ENCODE data around the gene LRRC46. TPM values are rescaled to one million over a fixed set of nuclear protein-coding genes. Genes with fewer than 3 reads are reported as not detected.

The LRRC46 gene, protein sequence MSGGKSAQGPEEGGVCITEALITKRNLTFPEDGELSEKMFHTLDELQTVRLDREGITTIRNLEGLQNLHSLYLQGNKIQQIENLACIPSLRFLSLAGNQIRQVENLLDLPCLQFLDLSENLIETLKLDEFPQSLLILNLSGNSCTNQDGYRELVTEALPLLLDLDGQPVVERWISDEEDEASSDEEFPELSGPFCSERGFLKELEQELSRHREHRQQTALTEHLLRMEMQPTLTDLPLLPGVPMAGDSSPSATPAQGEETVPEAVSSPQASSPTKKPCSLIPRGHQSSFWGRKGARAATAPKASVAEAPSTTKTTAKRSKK
- under 1 TPM; 0.50 to 0.61 TPM for total RNA-seq

DNA sequence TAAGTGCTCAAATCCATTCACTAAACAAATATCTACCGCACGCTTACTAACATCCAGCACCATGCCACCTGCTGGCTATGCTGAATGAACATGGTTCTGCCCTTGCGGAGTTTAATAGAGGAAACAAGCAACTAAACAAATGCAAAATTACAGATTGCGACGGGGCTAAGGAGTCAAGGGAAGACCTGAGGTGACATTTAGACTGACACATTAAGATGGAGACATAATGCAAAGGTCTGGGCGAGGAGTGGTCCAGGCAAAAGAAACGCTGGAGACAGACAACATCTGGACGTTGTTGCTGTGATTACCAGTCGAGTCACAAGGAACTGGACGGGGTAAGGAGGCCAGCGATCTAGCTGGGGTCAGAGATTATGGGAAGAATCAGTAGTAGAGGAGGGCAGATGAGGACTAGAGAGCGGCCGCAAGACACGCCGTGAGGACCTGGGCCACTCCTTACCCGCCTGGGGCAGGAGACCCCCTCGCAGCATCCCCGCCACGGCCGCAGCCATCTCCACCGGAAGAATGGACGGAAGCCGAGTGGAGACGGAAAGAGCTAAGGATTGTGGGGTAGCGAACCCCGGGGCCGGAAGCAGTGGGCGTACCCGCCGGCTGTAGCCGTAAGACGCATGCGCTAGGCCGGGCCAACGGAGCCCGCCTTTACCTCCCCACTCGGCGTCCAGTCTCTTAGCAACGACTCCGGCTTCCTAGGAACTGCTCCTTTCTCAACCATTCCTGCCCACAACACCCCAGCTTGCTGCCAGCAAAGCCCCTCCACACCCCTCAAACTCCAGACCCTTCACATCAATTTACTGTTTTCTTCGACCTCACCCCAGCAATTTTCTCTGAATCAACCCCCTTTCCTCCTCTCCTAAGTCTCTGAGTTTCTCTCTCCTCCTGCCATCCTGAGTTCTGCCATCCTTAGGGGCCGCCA is at the start of gene LRRC46, which contains the start of gene MRPL10:
Gene LRRC46, plus strand, starts transcription at position 668 of the 931 bp plus-strand sequence. CDS start 320 bp downstream, outside the sequence.
Gene MRPL10, minus strand, starts transcription at position 539 of the 931 bp plus-strand sequence. Its CDS starts 30 bp downstream, at position 509.
- POLR2A ChIA-PET = interaction anchor here (0.6 to 1.9 kb wide), 4 partner anchors 10 to 867 kb away, joined by 3 to 8 read pairs (median 4); partner anchors contain the start of genes OSBPL7 and SP2
- CTCF ChIA-PET = interaction anchor here (1.5 to 2.0 kb wide), 4 partner anchors 10 to 62 kb away, joined by 3 to 8 read pairs (median 8); partner anchors contain the start of genes OSBPL7 and SCRN2

DNA sequence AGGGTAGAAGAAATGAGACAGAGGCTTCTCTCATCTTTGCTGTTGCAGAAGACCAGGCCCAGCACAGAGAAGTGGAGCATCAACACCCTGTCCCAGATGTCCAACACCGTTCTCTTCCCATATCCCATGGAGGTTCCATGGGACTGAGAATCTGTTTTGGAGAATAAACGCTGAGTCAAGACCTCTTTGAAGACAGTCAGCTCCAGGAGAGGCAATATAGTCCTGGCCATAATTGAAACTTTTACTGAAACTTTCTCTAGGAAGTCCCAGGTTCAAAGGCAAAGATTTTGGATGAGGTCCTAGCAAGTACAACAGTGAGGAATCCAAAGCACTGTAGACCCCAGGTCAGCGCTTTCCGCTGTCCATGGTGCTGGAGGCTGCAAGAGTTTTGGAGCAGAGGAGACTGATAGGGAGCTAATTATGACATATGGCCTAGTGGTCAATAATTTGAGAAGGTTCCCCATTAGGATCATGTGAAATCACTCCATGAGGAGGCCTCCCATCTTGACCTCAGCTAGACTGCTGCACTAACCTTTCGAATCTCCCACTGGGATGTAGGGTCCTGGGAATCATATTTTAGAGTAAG is 45.8 kb upstream of the LRRC46 start:
- CTCF ChIA-PET = interaction anchor here (0.6 to 1.6 kb wide), 5 partner anchors 42 to 122 kb away, joined by 3 to 6 read pairs (median 3); no protein-coding TSS in a partner anchor
- POLR2A ChIA-PET = no interaction called here

DNA sequence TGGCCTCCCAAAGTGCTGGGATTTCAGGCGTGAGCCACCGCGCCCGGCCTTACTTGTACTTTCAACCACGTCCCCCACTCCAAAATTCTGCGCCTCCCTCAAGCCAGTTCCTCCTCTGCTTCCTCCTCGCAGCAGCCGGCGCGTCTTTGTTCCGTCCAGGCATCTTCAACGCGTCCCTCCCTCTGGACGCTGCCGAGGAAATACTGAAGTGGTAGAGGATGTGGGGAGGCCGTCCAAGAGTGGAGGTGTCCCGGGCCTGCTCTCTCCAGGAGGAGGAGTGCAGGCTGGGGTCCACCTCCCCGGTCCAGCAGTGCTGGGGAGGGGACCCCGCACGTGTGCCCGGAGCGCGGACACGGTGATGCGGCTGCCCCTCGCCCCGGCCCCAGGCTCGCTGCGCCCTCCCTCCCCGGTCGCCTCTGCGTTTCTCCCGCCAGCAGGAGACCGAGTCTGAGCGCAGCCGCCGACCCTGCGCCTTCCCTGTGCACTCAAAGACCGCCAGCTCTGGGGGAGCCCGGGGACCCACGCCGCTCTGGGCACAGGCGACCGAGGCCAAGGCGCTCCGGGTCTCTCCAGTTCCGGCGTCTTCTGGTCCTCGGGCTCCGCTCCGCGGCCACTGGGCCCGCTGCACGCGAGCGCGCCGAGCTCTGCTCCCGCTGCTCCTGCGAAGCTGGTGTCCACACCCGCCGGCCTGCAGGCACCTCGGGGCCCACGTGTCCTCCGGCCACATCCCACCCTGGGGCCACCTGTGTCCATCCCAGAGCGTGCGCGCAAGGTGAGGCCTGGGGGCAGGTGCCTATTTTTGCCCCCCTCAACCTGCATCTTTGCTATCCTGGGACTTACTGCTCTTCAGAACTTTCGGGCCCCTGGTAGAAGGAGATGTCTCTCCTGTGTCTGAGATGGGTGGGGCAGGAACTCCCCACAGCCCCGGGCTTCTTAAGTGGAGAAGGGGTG is 41.6 kb upstream of the LRRC46 start:
- ChIA-PET POLR2A (interaction anchor here (0.7 kb wide), 1 partner anchor 32 kb away, joined by 3 read pairs; the partner anchor contains the start of gene OSBPL7), CTCF (interaction anchor here (0.6 to 1.7 kb wide), 21 partner anchors 12 to 140 kb away, joined by 3 to 9 read pairs (median 4); partner anchors contain the start of genes KPNB1, OSBPL7, TBKBP1 and TBX21)

DNA sequence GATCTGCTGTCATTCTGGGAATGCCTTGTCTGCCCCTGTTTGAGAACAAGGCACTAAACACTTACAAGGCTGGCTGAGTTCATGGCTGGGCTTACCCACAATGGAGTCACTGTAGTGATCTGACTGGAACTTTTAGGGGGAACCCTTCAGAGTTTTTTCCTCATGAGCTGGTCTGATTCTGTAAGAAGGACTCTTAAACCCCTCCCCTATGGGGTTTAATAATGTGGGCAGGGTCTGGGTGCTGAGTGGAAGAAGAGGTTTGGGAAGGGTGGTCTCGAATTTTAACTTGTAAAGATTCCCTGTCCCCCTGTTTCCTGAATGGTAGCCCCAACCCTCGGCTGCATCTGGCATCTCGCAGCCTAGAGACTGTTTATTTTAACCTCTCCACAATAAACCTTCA is 40.4 kb upstream of the LRRC46 start:
- ChIA-PET CTCF (interaction anchor here (1.2 to 1.7 kb wide), 2 partner anchors 11 to 92 kb away, joined by 4 to 6 read pairs; no protein-coding TSS in a partner anchor), POLR2A (interaction anchor here (0.6 kb wide), 1 partner anchor 60 kb away, joined by 3 read pairs; no protein-coding TSS in a partner anchor)

DNA sequence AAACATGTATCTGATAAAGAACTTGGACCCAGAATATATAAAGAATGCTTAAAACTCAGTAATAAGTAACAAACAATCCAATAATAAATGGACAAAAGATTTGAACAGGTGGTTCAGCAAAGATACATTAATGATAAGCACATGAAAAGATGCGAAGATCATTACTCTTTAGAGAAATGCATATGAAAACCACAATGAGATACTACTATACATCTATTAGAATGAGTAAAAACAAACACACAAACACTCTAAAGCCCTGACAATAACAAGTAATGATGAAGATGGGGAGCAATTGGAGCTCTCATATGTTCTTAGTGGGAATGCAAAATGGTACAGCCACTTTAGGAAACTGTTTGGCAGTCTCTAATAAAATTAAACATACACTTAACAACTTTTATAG is 39.0 kb upstream of the LRRC46 start:
- ChIA-PET CTCF (interaction anchor here (1.8 kb wide), 1 partner anchor 15 kb away, joined by 4 read pairs; no protein-coding TSS in a partner anchor), POLR2A (no interaction called here)

DNA sequence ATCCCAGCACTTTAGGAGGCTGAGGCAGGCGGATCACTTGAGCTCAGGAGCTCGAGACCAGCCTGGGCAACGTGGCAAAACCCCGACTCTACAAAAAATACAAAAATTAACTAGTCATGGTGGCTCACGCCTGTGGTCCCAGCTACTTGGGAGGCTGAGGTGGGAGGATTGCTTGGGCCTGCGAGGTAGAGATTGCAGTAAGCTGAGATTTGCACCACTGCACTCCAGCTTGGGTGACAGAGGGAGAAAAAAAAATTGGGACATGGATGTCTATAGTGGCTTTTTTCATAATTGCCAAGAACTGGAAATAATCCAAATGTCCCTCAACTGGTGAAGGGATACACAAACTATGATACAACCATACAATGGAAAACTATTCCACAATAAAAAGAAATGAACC is 38.5 kb upstream of the LRRC46 start:
- ChIA-PET CTCF (interaction anchor here (1.8 kb wide), 1 partner anchor 16 kb away, joined by 4 read pairs; no protein-coding TSS in a partner anchor), POLR2A (no interaction called here)

DNA sequence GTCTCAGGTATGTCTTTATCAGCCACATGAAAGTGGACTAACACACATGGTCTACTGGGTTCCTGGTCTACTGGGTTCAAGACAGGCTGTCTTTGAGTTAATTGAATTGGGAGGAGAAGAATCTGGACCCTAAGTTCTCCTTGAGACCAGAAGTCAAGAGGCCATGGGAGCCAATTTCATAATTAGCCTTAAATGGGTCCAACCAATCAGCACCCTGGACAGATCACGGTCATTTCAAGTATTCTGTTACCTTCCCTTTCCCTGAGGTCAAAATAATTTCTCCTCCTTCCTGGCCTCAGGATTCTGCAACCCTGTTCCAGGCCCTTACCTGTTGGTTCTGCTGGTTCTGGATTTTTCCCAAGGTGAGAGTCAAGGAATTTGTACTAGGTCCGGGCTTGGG is 33.7 kb upstream of the LRRC46 start:
- POLR2A ChIA-PET = no interaction called here
- CTCF ChIA-PET = no interaction called here

DNA sequence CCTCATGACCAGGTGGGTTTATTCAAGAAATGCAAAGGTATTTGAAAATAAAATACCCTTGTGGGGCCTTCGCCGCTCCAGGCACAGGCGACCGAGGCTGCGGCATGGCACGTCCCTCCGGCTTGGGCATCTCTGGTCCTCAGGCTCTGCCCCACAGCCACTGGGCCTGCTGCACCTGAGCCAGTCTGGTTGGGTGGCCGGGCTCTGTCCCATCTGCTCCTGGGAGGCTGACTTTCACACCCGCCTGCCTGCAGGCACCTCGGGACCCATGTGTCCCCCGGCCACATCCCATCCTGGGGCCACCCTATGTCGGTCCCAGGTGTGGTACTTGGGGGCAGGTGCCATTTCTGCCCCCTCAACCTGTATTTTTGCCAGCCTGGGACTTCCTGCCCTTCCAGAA is 30.8 kb upstream of the LRRC46 start:
- ChIA-PET POLR2A (no interaction called here), CTCF (interaction anchor here (1.0 to 1.3 kb wide), 3 partner anchors 14 to 68 kb away, joined by 3 to 4 read pairs (median 3); no protein-coding TSS in a partner anchor)

DNA sequence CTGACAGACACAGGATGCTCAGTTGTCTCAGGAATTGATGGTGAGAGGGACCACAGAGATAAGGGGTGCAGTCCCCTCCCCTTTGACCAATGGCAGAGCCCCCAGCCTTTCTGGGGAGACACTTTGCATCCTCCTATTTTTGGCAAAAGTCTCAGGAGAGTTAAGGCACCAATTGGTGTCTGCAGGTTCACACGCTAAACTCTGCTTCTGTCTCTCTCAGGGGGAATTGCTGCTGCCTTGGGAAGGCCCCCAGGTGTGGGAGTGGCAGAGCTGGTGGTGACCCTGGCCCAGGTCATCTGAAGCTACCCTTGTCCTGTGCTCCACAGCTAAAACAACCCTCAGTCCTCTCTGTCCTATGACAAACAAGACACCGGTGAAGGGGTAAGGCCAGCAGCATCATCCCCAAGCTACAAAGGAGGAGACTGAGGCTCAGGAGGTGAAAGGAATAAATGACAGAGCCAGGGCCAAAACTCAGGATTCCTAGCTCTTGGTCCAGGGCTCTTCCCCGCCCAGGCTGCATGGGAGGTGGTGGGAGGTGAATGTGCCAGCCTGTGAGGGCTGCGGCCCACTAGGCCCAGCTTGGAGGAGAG is 30.2 kb upstream of the LRRC46 start:
- POLR2A ChIA-PET = no interaction called here
- CTCF ChIA-PET = interaction anchor here (0.7 to 1.6 kb wide), 7 partner anchors 11 to 69 kb away, joined by 3 to 4 read pairs (median 3); no protein-coding TSS in a partner anchor

DNA sequence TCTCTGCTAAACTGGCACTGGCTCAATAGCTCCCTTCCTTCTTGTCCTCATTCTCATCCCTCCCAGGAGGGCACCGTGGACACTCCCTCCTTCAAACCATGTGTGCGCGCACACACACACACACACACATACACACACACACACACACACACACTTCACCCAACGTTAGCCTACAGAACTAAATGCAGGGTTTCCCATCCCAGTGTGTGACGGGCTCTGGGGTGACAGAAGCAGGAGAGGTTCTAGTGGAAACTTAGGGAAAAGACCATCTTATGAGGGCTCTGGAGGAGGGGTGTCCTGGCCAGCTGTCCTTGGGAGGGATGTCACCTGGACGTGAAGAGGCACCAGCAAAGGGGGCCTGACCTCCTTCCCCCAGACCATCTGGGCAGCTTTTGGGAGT is 29.6 kb upstream of the LRRC46 start:
- POLR2A ChIA-PET = no interaction called here
- CTCF ChIA-PET = interaction anchor here (0.6 to 1.6 kb wide), 12 partner anchors 11 to 149 kb away, joined by 3 to 4 read pairs (median 3); no protein-coding TSS in a partner anchor

DNA sequence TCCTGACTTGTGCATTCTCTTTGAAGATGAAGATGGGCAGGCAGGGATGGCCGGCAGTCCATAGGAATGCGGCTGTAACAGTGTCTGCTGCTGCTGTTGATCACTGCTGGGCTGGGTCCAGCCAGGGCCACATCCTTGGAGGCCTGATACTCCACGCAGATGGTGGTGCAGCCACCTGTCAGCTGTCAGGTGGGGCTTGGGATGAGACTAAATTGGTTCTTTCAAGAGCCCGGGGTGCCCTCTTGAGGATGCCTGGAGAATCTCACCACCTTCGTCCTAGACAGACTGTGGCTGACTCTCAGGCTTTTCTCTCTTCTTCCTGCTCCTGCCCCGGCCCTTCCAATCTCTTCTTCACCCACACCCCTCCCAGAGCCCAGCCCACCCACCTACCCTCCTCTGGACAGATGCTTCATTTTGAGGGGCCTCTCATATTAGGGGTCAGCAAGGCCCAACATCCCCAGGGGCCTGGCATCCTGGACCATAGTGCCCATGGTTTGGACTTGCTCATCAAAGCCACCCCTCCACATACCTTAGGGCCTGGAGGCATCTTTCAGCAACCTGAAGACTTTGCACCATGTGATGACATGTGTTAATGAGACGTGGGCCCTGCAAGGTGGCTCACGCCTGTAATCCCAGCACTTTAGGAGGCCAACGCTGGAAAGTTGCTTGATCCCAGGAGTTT is 29.0 kb upstream of the LRRC46 start:
- ChIA-PET CTCF (interaction anchor here (0.6 to 1.6 kb wide), 7 partner anchors 12 to 150 kb away, joined by 3 to 4 read pairs (median 4); no protein-coding TSS in a partner anchor), POLR2A (no interaction called here)

DNA sequence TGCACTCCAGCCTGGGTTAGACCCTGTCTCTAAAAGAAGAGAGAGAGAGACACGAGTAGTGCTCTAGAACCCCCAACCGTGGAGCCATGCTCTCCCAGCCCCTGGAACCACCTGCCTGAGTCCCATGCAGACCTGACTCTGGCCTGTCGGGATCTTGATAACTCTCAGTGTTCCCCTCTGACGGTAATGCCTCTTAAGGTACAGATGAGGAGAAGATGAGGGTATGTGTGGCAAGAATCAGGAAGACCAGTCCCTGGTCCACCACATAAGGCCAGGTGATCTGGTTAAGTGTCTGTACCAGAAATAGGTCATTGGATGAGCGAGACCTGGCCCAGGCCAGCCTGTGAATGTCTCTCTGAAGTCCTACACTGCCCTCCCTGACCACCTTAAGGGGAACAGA is 28.3 kb upstream of the LRRC46 start:
- POLR2A ChIA-PET = no interaction called here
- CTCF ChIA-PET = no interaction called here

DNA sequence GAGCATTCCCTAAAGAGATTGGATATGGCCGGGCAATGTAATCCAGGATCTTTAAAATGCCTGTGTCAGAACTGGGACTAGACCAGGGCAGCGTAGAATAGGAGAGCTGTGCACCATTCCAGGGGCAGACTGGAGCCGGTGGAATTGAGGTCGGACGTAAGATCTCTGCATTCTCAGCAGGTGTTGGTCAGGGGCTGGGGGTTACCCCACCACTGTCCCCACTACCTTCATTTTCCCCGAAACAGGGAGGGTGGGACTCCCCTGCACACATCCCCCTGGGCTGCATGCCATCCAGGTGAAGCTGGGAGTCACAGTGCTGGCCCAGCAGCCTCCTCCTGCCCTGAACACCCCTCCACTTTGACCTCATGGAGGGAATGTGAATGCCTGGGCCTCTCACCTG is 27.7 kb upstream of the LRRC46 start:
- CTCF ChIA-PET = interaction anchor here (1.6 kb wide), 1 partner anchor 66 kb away, joined by 3 read pairs; no protein-coding TSS in a partner anchor
- POLR2A ChIA-PET = no interaction called here

DNA sequence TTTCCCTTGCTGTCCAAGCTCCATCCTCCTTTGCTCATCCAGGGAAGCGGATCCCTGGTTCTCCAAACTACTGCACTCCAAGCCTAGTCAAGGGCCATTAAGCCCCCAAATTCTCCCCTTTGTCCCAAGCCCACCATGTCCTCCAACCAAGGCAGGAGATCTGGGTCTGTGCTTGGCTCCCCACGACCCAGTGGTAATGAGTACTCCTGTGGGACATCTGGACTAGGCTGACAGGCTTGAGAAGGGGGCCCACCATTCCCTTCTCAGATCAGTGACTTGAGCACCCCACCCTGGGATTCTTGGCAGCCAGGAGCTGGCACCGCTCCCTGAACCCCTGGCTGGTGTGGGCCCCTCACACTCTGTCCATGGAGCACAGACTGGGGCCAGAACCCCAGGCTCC is 27.0 kb upstream of the LRRC46 start:
- CTCF ChIA-PET = interaction anchor here (1.6 kb wide), 1 partner anchor 67 kb away, joined by 3 read pairs; no protein-coding TSS in a partner anchor
- POLR2A ChIA-PET = no interaction called here

DNA sequence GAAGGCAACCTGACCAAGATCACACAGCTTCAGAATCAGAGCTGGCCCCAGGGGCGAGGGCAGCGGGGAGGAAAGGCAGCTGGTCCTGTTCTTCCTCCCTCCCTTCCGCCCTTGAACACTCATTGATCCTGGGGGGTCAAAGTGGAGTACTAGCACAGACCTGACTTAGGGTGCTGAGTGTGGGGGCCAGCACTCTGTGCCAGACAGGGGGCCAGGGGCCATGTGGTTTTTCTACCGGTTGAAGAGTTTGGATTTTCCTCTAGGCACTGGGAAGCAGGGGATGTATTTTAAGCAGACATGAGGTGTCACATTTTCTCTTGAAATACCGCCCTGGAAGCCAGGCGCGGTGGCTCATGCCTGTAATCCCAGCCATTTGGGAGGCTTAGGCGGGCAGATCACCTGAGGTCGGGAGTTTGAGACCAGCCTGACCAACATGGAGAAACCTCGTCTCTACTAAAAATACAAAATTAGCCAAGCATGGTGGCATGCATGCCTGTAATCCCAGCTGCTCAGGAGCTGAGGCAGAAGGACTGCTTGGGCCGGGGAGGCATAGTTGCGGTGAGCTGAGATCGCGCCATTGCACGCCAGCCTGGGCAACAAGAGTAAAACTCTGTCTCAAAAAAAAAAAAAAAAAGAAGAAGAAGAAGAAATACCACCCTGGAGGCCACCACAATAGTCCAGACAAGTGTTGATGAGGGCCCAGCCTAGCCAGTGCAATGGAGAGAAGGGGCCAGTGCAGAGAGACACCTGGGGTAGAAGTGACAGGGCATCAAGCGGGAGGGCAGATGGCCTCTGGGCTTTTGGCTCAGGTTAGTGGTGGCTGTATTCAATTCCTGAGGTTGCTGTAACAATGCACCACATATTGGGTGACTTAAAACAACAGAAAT is 25.2 kb upstream of the LRRC46 start:
- CTCF ChIA-PET = no interaction called here
- POLR2A ChIA-PET = no interaction called here

DNA sequence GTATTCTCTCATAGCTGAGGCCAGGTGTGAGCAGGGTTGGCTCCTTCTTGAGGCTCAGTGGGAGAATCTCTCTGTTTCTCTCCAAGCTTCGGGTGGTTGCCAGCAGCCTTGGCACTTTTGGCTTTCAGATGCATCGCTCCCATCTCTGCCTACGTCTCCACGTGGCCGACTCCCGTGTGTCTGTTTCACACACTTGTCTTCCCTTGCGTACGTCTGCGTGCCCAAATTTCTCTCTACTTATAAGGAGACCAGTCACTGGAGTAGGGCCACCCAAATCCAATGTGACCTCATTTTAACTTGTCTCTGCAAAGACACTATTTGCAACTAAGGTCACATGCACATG is 24.6 kb upstream of the LRRC46 start:
- POLR2A ChIA-PET = no interaction called here

More for the DNA sequence above, 24.6 kb upstream of the LRRC46 start:
- CTCF ChIA-PET = no interaction called here
